ENCODE results near the gene CCDC18.

- TF ChIP-seq POLR2A (IDR thresholded peaks at IDR 0.05) (no peak), CTCF (IDR thresholded peaks at IDR 0.05) (no peak)
Measured at GRCh38 chr1:93244298-93245069, 64.0 kb downstream of the CCDC18 start.
